Measurements from ENCODE around the gene ALLC.

ALLC gene

GRCh38 chr2:3751251-3751650, 93.3 kb downstream of the ALLC start:
- FAIRE-seq: no peak

GRCh38 chr2:3751806-3752205, 93.8 kb downstream of the ALLC start:
- TF ChIP-seq POLR2A (IDR thresholded peaks at IDR 0.05; ENCODE audit: low read depth, low read length): no peak
- DNase-seq (ENCODE audit: insufficient read length, low spot score): no peak
- no peak for FAIRE-seq

More at GRCh38 chr2:3751251-3751650, 93.3 kb downstream of the ALLC start:
- no peak for DNase-seq (ENCODE audit: insufficient read length, low spot score)
- no peak for TF ChIP-seq POLR2A (IDR thresholded peaks at IDR 0.05; ENCODE audit: low read depth, low read length)

Measured in H54 (cell line).